Activated CD8-positive, alpha-beta memory T cell treated with anti-CD3 and anti-CD28 coated beads, Interleukin-2, amount 50 U/mL, for 1 hour (primary cell): Measurements from ENCODE around the gene GALNT11.
A peak's percentile ranks its signal among the peaks of the same experiment; 100 is the strongest.
"Not testable (repeated sequence)": the region's sequence is repeated elsewhere in the genome, so short reads cannot be mapped to it uniquely, and the experiment has no call there.

Experiments
- DNase-seq: peaks from one replicate; pipeline ENCODE4 v3.0.0-alpha.2; 2020; ENCODE audit errors: extremely low read depth

Gene GALNT11

GRCh38 chr7:152025077-152025936 is at the start of gene GALNT11:
Gene GALNT11 (plus strand): TSS chr7:152025674. CDS start chr7:152094228, 68,554 bp downstream.
- DNase-seq = peak; percentile 64

DNA sequence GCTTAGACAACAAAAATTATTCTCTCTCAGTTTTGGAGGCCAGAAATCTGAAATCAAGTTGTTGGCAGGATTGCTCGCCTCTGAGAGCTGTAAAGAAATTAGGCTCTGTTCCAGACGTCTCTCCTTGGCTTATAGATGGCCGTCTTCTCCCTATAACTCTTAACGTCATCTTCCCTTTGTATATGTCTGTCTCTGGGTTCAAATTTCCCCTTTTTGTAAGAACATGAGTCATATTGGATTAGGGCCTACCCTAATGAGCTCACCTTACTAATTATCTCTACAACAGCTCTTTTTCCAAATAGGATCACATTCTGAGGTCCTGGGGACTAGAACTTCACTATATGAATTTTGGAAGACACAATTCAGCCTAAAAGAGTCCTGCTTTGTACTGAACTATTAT is 46.9 kb upstream of the GALNT11 start:
- no peak for DNase-seq

- DNase-seq = no peak
Observed at GRCh38 chr7:151981223-151981622, 44.3 kb upstream of the GALNT11 start.

- DNase-seq = no peak
Observed at GRCh38 chr7:151982806-151983205, 42.7 kb upstream of the GALNT11 start.

DNA sequence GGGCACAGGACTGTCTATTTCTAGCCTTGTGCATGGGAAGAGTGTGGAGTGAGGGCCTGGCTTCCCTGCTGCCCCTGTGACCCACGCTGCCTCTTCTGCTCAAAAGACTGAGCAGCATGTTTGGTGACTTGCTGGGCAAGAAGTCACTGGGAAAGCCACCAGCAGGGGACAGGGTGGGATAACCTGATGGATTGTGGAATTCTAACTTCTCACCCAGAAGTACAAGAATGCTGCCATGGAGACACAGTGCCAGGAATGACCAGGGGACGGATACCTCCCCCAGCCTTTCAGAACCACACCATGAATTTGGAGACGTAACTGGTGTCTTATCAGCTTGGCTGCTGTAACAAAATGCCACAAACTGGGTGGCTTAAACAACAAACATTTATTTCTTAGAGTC is 40.9 kb upstream of the GALNT11 start:
- no peak for DNase-seq

GRCh38 chr7:151987748-151988529 is 37.5 kb upstream of the GALNT11 start:
- DNase-seq = no peak

- peak; percentile 23 for DNase-seq
Observed at GRCh38 chr7:151992375-151992774, 33.1 kb upstream of the GALNT11 start.

GRCh38 chr7:151993977-151994676 is 31.3 kb upstream of the GALNT11 start:
- no peak for DNase-seq

- no peak for DNase-seq
Observed at GRCh38 chr7:151999424-152000090, 25.9 kb upstream of the GALNT11 start.

GRCh38 chr7:152000191-152000590 is 25.3 kb upstream of the GALNT11 start:
- DNase-seq = no peak

DNA sequence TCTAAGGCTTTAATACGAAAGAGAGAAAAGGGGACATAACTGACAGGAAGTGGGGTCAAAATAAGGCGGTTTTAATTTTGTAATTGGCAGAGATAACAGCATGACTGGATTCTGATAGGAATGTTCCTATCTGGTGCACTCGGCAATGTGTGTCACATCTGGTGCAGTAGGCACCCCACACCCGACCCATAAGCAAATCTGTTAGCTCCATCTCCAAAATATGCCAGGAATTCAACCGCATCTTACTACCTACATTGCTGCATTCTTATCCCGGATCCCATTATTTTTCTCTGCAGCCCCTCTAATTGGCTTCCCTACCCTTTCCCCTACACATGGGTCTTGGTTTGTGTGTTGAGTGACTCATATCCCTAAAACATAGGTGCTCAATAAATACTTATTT is 19.1 kb upstream of the GALNT11 start:
- no peak for DNase-seq

DNA sequence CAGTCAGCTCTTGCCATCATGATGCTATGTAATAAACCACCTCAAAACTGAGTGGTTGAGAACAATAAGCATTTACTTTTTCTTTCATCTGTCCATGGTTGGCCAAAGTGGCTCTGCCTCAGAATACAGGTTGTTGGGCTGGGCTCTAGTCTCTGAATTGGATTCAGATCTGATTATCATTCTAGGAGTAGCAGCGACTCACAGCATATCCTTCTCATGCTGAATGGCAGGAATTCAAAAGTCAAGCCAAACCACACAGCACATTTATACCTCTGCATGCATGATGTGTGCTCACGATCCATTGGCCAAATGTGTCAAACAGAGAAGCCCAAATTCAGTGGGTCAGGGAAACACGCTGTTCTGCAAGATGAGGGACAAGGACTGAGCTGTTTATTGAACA is 13.6 kb upstream of the GALNT11 start:
- DNase-seq = no peak

GRCh38 chr7:152013230-152013629 is 12.2 kb upstream of the GALNT11 start:
- DNase-seq = no peak

DNA sequence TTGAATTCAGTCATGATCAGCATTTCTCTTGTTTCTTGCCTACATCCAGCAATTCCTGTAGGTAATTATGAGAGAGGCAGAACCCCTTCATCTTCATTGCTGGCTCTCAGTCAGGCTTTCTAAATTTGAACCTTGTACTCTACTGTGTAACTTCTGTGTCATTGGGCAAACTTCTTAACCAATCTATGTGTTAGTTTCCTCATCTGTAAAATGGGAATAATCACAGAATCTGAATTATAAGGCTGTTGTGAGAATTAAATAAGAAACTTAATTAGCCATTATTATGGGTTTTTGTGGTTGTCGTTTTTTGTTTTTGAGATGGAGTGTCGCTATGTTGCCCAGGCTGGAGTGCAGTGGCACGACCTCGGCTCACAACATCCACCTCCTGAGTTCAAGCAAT is 11.5 kb upstream of the GALNT11 start:
- no peak for DNase-seq

DNA sequence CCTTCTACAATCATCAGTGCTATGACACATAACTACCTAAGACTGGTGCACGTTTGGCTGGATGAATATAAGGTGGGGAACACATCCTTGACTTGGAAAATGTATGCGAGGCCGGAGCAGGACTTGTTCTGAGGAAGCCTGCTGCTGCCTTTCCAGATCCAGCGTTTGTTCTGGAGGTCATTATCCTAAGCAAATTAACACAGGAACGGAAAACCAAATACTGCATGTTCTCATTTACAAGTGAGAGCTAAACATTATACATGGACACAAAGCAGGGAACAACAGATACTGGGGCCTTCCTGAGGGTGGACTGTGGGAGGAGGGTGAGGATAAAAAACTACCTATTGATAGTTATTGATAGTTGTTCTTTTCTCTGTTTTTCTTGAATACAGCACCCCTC is 10.8 kb upstream of the GALNT11 start:
- no peak for DNase-seq

GRCh38 chr7:152015600-152015999 is 9.9 kb upstream of the GALNT11 start:
- DNase-seq = no peak

DNA sequence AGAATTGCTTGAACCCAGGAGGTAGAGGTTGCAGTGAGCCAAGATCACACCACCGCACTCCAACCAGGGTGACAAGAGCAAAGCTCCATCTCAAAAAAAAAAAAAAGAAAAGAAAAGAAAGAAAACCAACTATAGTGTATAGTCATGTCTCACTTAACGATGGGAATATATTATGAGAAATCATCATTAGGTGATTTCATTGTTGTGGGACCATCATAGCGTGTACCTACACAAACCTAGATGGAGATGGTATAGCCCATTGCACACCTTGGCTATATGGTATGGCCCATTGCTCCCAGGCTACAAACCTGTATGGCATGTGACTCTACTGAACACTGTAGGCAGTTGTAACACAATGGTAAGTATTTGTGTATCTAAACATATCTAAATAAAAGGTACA is 8.5 kb upstream of the GALNT11 start:
- DNase-seq = no peak

GRCh38 chr7:152017683-152018082 is 7.8 kb upstream of the GALNT11 start:
- not testable (repeated sequence) for DNase-seq

GRCh38 chr7:152021740-152022139 is 3.7 kb upstream of the GALNT11 start:
- DNase-seq = not testable (repeated sequence)

GRCh38 chr7:152025937-152026890 is 740 bp downstream of the GALNT11 start:
- no peak for DNase-seq
